ENCODE data around the gene NLGN4X.
A peak's percentile ranks its signal among the peaks of the same experiment; 100 is the strongest.

NLGN4X gene

GRCh38 chrX:6129195-6129594 is 99.5 kb downstream of the NLGN4X start:
- no peaks in the 10 kb centered on the region for H3K4me1 ChIP-seq (ENCODE audit: insufficient read depth, low read length, severe bottlenecking)
- no peaks in the 10 kb centered on the region for H3K27me3 ChIP-seq (ENCODE audit: insufficient read depth, low read length)
- H3K4me3 ChIP-seq (ENCODE audit: low read depth, low read length, poor library complexity, severe bottlenecking) = no peak overlapping the region
- H2AFZ ChIP-seq (ENCODE audit: low read length) = no peak overlapping the region
- TF ChIP-seq CTCF (IDR thresholded peaks at IDR 0.05; ENCODE audit: low read length) (no peak), EZH2 (IDR thresholded peaks at IDR 0.05; ENCODE audit: borderline replicate concordance, low read length) (no peak)
- H3F3A ChIP-seq (ENCODE audit: insufficient read depth, low read length) = no peaks in the 10 kb centered on the region
- no peaks in the 10 kb centered on the region for H3K36me3 ChIP-seq (ENCODE audit: insufficient read depth, low read length)
- no peaks in the 10 kb centered on the region for H4K20me1 ChIP-seq (ENCODE audit: insufficient read depth, low read length)
- no peaks in the 10 kb centered on the region for H3K9me3 ChIP-seq (ENCODE audit: low read length)
- H3K4me2 ChIP-seq (ENCODE audit: low read length) = no peak overlapping the region
- H3K27ac ChIP-seq (ENCODE audit: low read depth, low read length, poor library complexity, severe bottlenecking) = no peak overlapping the region
- H3K9me2 ChIP-seq (ENCODE audit: low read depth, low read length) = no peaks in the 10 kb centered on the region
- H3K79me2 ChIP-seq (ENCODE audit: insufficient read depth, low read length) = no peaks in the 10 kb centered on the region
- no peak overlapping the region for H3K9ac ChIP-seq (ENCODE audit: low read length)

GRCh38 chrX:6120329-6120728 is 108.3 kb downstream of the NLGN4X start:
- H3K36me3 ChIP-seq (ENCODE audit: insufficient read depth, low read length) = no peaks in the 10 kb centered on the region
- H3K79me2 ChIP-seq (ENCODE audit: insufficient read depth, low read length) = no peaks in the 10 kb centered on the region
- no peaks in the 10 kb centered on the region for H3K9me3 ChIP-seq (ENCODE audit: low read length)
- H3F3A ChIP-seq (ENCODE audit: insufficient read depth, low read length) = no peaks in the 10 kb centered on the region
- H3K9ac ChIP-seq (ENCODE audit: low read length) = no peak overlapping the region
- no peaks in the 10 kb centered on the region for H3K9me2 ChIP-seq (ENCODE audit: low read depth, low read length)
- no peak overlapping the region for H3K27ac ChIP-seq (ENCODE audit: low read depth, low read length, poor library complexity, severe bottlenecking)
- H3K4me3 ChIP-seq (ENCODE audit: low read depth, low read length, poor library complexity, severe bottlenecking) = no peak overlapping the region
- TF ChIP-seq CTCF (IDR thresholded peaks at IDR 0.05; ENCODE audit: low read length) (no peak), EZH2 (IDR thresholded peaks at IDR 0.05; ENCODE audit: borderline replicate concordance, low read length) (no peak)
- H2AFZ ChIP-seq (ENCODE audit: low read length) = no peak overlapping the region
- H3K4me2 ChIP-seq (ENCODE audit: low read length) = no peak overlapping the region
- H3K4me1 ChIP-seq (ENCODE audit: insufficient read depth, low read length, severe bottlenecking) = no peaks in the 10 kb centered on the region
- H4K20me1 ChIP-seq (ENCODE audit: insufficient read depth, low read length) = no peaks in the 10 kb centered on the region
- H3K27me3 ChIP-seq (ENCODE audit: insufficient read depth, low read length) = no peaks in the 10 kb centered on the region

GRCh38 chrX:6095469-6095868 is 133.2 kb downstream of the NLGN4X start:
- H3K27me3 ChIP-seq (ENCODE audit: insufficient read depth, low read length) = no peaks in the 10 kb centered on the region
- H3K36me3 ChIP-seq (ENCODE audit: insufficient read depth, low read length) = no peaks in the 10 kb centered on the region
- H3K9ac ChIP-seq (ENCODE audit: low read length) = no peak overlapping the region
- no peaks in the 10 kb centered on the region for H3K79me2 ChIP-seq (ENCODE audit: insufficient read depth, low read length)
- H3K4me3 ChIP-seq (ENCODE audit: low read depth, low read length, poor library complexity, severe bottlenecking) = no peak overlapping the region
- H3K4me2 ChIP-seq (ENCODE audit: low read length) = no peak overlapping the region
- no peaks in the 10 kb centered on the region for H3F3A ChIP-seq (ENCODE audit: insufficient read depth, low read length)
- peak; percentile 37 for TF ChIP-seq CTCF (IDR thresholded peaks at IDR 0.05; ENCODE audit: low read length)
- TF ChIP-seq EZH2 (IDR thresholded peaks at IDR 0.05; ENCODE audit: borderline replicate concordance, low read length) = no peak
- no peaks in the 10 kb centered on the region for H4K20me1 ChIP-seq (ENCODE audit: insufficient read depth, low read length)
- H3K9me3 ChIP-seq (ENCODE audit: low read length) = no peaks in the 10 kb centered on the region
- no peak overlapping the region for H2AFZ ChIP-seq (ENCODE audit: low read length)
- no peaks in the 10 kb centered on the region for H3K9me2 ChIP-seq (ENCODE audit: low read depth, low read length)
- H3K4me1 ChIP-seq (ENCODE audit: insufficient read depth, low read length, severe bottlenecking) = no peaks in the 10 kb centered on the region
- H3K27ac ChIP-seq (ENCODE audit: low read depth, low read length, poor library complexity, severe bottlenecking) = no peak overlapping the region

Measured in OCI-LY1 (cell line).